DMS114 treated with DMSO at 0.1 percent for 48 hours (cell line): Measurements from ENCODE around the gene SIGMAR1.
"Not testable (repeated sequence)": the region's sequence is repeated elsewhere in the genome, so short reads cannot be mapped to it uniquely, and the experiment has no call there.

Experiments used
- DNase-seq: peaks from one replicate; lab custom pipeline; 2025; ENCODE audit not compliant: unreplicated experiment; lab: John Stamatoyannopoulos, UW

The SIGMAR1 gene

GRCh38 chr9:34655394-34655793, 17.8 kb upstream of the SIGMAR1 start:
- DNase-seq, result no peak

DNA sequence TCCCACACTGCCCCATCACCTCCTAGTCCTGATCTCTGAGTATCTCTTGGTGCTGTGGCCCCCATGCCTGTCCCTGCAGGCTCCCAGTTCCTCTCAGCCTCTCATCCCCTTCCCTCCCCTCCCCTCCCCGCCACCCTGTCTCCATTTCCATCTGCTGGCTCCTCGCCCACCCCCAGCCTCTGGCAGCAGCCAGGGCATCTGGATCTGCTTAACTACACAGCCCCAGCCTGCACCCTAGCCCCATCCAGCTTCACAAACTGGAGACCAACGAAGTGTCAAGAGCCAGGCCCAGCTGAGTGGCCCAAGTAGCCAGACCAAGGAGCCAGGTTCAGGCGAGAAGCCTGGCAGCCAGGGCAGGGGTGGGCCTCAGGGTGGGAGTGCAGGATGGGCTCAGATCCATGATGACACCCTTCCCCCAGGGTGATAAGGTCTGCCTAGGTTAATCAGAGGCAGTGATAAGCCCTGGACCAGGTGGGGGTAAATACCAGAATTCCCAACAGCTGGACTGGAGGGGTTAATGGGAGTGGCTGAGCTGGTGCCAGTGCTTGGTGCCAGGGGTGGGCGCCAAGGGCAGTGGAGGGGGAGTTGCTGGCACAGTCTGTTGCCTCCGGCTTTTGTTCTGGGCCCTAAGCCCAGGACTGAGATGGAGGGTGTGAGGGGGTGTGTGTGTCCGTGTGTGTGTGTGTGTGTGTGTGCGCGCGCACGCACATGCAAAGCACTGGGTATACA, 16.9 kb upstream of the SIGMAR1 start:
- no peak for DNase-seq

- no peak for DNase-seq
These were observed 15.8 kb upstream of the SIGMAR1 start for GRCh38 chr9:34653151-34654072.

GRCh38 chr9:34652602-34653000, 15.0 kb upstream of the SIGMAR1 start:
- DNase-seq, result no peak

DNA sequence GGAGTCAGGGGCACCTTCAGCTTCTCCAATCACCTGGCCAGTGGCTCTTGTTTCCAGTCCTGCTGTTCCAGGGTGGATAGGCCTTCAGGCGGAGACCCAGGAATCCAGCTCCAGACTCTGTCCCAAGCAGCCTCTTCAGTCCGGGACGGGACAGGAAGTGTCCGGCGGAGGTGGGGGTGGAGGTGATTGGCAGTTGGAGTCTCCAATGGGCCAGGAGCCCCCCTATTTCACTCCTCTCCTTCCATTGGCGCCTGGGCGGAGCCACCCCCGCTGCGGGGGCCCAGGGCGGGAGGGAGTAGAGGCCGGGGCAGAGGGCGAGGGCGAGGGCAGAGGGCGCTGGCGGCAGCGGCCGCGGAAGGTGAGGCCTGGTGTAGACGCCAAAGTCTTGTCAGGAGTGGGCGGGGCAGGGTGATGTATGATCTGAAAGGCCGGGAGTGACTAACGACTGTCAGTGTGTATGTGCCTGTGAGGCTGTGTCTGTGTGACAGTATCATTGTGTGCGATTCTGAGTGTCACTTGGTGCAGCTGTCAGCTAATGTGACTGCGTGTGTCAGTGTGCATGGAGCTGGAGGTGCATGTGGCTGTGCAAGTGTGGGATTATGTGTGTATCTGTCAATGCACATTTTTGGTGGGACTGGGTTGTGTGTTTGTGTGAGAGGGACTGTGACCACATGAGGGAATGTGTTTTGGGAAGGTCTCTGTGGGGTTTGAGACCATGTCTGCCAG, 14.5 kb upstream of the SIGMAR1 start, which contains the start of gene IL11RA:
Gene IL11RA (plus strand): TSS at position 310 of the 726 bp plus-strand sequence. CDS start 3,033 bp downstream, outside the sequence.
- peak; percentile 33 for DNase-seq

DNA sequence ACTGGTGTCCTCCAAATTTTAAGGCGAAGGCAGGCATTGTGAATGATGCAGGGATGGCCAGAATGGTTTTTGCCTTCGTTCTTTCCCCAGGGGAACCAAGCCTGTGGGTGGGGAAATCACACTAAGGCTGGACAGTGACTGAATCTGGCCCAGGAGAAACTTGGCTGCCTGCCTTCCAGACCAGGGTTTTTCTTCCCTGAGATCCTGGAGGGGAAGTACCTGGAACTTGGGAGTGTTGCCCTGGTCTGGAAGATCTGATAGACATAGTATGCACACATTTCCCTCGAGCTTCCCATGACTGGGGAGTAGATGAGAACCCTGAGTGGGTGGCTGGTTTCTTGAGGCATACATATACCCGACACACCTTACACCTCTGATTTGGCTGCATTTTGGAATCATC, 13.7 kb upstream of the SIGMAR1 start:
- no peak for DNase-seq

- DNase-seq, result no peak
These were observed 13.2 kb upstream of the SIGMAR1 start for GRCh38 chr9:34650816-34651215.

- DNase-seq, result no peak
These were observed 11.1 kb upstream of the SIGMAR1 start for GRCh38 chr9:34648673-34649072.

DNA sequence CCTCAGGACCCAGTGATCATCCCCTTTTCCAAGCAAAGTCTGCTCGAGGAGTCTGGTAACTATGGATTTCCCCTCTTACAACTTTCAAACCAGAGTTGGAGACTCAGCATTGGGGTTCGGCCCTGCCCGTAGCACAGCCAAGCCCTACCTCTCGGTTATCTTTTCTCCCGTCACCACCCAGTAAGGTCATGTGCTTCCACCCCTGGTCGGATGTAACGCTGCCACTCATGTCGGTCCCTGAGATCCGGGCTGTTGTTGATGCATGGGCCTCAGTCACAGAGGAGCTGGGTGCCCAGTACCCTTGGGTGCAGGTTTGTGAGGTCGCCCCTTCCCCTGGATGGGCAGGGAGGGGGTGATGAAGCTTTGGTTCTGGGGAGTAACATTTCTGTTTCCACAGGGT, 10.1 kb upstream of the SIGMAR1 start:
- no peak for DNase-seq

DNA sequence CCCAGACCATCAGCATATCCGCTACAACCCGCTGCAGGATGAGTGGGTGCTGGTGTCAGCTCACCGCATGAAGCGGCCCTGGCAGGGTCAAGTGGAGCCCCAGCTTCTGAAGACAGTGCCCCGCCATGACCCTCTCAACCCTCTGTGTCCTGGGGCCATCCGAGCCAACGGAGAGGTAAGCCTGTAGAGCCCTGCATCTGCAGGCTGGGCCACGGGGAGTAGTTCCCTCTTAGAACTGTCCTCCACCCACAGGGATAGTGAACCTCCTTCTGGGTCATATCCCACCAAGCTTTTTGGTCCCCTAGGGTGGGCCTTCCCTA, 9.5 kb upstream of the SIGMAR1 start:
- no peak for DNase-seq

GRCh38 chr9:34646211-34647083, 8.9 kb upstream of the SIGMAR1 start, which contains the start of gene GALT:
Gene GALT, plus strand, starts transcription at chr9:34646675. Its CDS starts 30 bp downstream, at chr9:34646705.
- DNase-seq, result peak; percentile 66

- DNase-seq, result no peak
These were observed 7.3 kb upstream of the SIGMAR1 start for GRCh38 chr9:34644766-34645314.

GRCh38 chr9:34642679-34643078, 5.1 kb upstream of the SIGMAR1 start:
- DNase-seq, result no peak

DNA sequence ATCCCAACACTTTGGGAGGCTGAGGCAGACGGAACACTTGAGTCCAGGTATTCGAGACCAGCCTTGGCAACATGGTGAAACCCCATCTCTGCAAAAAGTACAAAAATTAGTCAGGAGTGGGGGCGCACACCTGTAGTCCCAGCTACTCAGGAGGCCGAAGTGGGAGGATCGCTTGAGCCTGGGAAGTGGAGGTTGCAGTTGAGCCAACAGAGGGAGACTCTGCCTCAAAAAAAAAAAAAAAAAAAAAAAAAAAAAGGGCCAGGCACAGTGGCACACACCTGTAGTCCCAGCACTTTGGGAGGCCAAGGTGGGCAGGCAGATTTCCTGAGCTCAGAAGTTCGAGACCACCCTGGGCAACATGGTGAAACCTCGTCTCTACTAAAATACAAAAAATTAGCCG, 1.7 kb upstream of the SIGMAR1 start:
- DNase-seq, result not testable (repeated sequence)

GRCh38 chr9:34638138-34638445, 505 bp upstream of the SIGMAR1 start:
- DNase-seq, result no peak

- DNase-seq, result no peak
These were observed 714 bp downstream of the SIGMAR1 start for GRCh38 chr9:34636791-34637355.

GRCh38 chr9:34635556-34635955, 2.0 kb downstream of the SIGMAR1 start:
- DNase-seq, result no peak

GRCh38 chr9:34634551-34635248, 2.9 kb downstream of the SIGMAR1 start:
- no peak for DNase-seq

- peak; percentile 58 for DNase-seq
These were observed 3.6 kb downstream of the SIGMAR1 start for GRCh38 chr9:34633851-34634550.
